HL-60/S4 treated with phorbol 12-myristate 13-acetate at 8.2 ng/mL for 4 days and 3 days (cell line): Measurements from ENCODE around the gene ADCY7.

Experiments
- in situ Hi-C: fragments of 300-500 bp; cut with MboI; formaldehyde crosslinking; loops from 2 replicates; pipeline ENCODE4 v1.15.0; 2022; ENCODE audit warnings: low sequenced_read_pairs

Gene ADCY7

GRCh38 chr16:50279504-50279865, 13.1 kb downstream of the ADCY7 start:
- in situ Hi-C loops: no loop called here

GRCh38 chr16:50280932-50281331, 14.6 kb downstream of the ADCY7 start:
- in situ Hi-C loops: no loop called here

- in situ Hi-C loops: no loop called here
These were observed 15.1 kb downstream of the ADCY7 start for GRCh38 chr16:50281391-50282009.

- in situ Hi-C loops: no loop called here
These were observed 15.7 kb downstream of the ADCY7 start for GRCh38 chr16:50282010-50282538.

GRCh38 chr16:50282955-50283631, 16.7 kb downstream of the ADCY7 start:
- in situ Hi-C loops: no loop called here

GRCh38 chr16:50284131-50284911, 18.0 kb downstream of the ADCY7 start:
- in situ Hi-C loops: no loop called here

GRCh38 chr16:50285406-50286003, 19.2 kb downstream of the ADCY7 start:
- in situ Hi-C loops: no loop called here

- in situ Hi-C loops: no loop called here
These were observed 20.3 kb downstream of the ADCY7 start for GRCh38 chr16:50286681-50287080.

GRCh38 chr16:50288026-50288425, 21.7 kb downstream of the ADCY7 start:
- in situ Hi-C loops: no loop called here

GRCh38 chr16:50288920-50289319, 22.6 kb downstream of the ADCY7 start:
- in situ Hi-C loops: no loop called here

GRCh38 chr16:50289950-50290764, 23.8 kb downstream of the ADCY7 start:
- in situ Hi-C loops: no loop called here

- in situ Hi-C loops: no loop called here
These were observed 24.5 kb downstream of the ADCY7 start for GRCh38 chr16:50290856-50291255.

- in situ Hi-C loops: no loop called here
These were observed 25.6 kb downstream of the ADCY7 start for GRCh38 chr16:50291719-50292565.

GRCh38 chr16:50292566-50292948, 26.2 kb downstream of the ADCY7 start:
- in situ Hi-C loops: no loop called here

DNA sequence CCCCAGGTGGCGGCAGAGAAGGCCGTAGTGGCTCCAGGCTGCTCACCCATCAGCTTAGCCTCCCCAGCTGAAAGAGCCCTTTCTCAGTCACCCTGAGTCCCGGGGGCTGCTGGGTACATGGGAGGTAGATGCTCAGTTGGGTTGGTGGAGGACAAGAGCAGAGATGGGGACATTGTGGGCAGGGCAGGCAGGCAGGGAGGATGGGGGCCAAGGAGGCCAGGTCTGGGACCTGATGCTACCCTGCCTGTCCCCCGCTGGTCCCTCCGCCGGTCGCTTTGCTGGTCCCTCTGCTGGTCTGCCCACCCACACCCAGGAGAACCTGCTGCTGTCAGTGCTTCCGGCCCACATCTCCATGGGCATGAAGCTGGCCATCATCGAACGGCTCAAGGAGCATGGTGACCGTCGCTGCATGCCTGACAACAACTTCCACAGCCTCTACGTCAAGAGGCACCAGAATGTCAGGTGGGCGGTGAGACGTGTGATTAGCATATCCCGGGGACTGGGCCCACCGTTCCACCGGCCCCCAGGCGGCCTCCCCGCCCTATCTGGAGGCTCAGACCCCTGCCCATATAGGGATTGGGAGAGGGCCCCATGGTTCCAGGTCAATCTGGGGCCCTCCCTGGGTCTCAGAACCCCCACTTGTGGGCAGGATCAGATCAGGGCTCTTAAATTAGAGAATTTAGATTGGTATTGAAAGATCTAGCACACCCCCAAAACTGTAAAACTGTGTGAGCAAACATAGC, 26.9 kb downstream of the ADCY7 start:
- in situ Hi-C loops: no loop called here

GRCh38 chr16:50293994-50294855, 27.9 kb downstream of the ADCY7 start:
- in situ Hi-C loops: no loop called here

- in situ Hi-C loops: no loop called here
These were observed 28.6 kb downstream of the ADCY7 start for GRCh38 chr16:50294955-50295354.

DNA sequence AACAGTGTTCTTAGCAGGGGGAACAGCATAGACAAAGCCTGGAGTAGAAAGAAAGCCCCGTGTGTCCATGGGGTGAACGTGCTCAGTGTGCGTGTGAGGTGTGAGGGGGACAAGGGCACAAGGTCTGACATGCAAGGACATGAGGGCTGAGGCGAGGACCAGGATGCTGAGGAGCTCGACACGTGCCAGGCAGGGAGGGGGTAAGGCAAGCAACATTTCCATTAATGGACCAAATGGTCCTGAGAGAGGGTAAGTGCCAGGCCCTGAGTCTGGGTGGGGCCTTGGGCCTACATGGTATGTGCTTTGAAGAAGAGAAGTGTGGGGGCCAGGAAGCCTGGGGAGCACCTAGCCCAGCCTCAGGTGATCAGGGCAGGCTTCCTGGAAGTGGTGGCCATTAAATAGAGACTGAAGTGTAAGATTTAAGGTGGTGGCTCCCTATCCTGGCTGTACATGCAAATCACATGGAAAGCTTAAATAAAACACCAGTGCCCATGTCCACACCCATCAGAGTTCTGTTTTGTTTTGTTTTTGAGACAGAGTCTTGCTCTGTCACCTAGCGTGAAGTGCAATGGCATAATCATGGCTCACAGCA, 29.3 kb downstream of the ADCY7 start:
- in situ Hi-C loops: no loop called here
